GM06990 (cell line): ENCODE measurements around the gene ZFYVE28.

ENCODE experiments used
- DNase-seq: peaks from one replicate; pipeline ENCODE4 v3.0.0-alpha.2; 2011; ENCODE audit not compliant: insufficient read length; ENCODE audit errors: extremely low read depth
- H3K27me3 ChIP-seq: replicated peaks from 2 replicates; pipeline ENCODE4 v1.6.0; 2011; ENCODE audit warnings: low read length; ENCODE audit not compliant: control insufficient read depth, insufficient read depth
- H3K36me3 ChIP-seq: 2 replicates; pipeline ENCODE4 v1.5.1; 2011; ENCODE audit warnings: low read length; ENCODE audit not compliant: control insufficient read depth, insufficient read depth
- H3K4me3 ChIP-seq: replicated peaks from 2 replicates; pipeline ENCODE4 v1.5.1; 2011; ENCODE audit warnings: low read depth, mild to moderate bottlenecking, control low read depth, low read length
- CTCF ChIP-seq: IDR thresholded peaks from 2 replicates; pipeline ENCODE4 v1.5.1; 2011; ENCODE audit warnings: low read length, control low read depth, mild to moderate bottlenecking, inconsistent platforms; ENCODE audit not compliant: insufficient read depth, poor library complexity, severe bottlenecking

The ZFYVE28 gene

DNA sequence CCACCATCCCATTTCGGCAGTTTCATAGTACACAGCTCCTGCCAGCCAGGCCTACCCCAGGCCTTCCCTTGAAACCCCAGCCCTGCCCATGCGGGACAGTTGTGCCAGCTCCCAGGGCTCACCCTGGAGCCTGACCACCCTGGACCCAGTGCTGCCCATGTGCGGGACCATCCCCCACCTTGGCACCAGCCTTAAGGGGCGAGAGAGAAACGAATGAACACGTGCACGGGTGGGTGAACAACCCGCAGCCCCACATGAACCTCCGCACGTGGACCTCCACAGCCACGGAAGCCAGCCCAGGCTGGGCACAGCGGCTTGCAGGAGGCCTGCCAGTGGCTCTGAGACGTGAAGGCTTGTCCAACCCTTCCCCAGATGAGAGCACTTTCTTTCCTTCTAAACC is 80.5 kb downstream of the ZFYVE28 start:
- no peak overlapping the region for H3K4me3 ChIP-seq
- DNase-seq: no peak
- no peaks in the 10 kb centered on the region for H3K36me3 ChIP-seq
- no peak for TF ChIP-seq CTCF
- H3K27me3 ChIP-seq: no peaks in the 10 kb centered on the region

DNA sequence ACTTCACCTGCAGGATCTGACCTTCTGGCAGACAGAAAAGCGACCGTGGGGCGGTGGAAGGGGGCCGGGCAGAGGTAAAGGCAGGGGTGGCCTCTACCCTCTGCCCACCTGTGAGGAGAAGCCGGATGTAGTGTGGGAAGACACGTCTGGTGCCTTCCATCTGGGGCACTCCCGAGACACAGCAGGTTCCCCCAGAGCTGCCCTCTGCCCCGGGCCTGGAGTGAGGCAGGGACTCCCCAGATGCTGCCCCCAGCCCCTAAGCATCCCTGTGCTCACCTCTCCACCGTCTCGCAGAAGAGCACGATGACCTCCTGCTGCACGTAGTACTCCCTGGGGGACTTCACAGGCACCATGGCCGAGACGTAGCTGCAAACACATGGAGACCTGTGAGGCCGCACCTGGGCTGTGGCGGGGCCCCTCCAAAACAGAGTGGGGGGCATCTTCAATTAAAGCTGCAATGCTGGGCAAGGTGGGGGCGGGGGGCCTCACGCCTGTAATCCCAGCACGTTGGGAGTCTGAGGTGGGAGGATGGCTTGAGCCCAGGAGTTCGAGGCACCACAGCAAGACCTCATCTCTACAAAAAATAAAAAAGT is 81.2 kb downstream of the ZFYVE28 start:
- DNase-seq: no peak
- TF ChIP-seq CTCF: no peak

DNA sequence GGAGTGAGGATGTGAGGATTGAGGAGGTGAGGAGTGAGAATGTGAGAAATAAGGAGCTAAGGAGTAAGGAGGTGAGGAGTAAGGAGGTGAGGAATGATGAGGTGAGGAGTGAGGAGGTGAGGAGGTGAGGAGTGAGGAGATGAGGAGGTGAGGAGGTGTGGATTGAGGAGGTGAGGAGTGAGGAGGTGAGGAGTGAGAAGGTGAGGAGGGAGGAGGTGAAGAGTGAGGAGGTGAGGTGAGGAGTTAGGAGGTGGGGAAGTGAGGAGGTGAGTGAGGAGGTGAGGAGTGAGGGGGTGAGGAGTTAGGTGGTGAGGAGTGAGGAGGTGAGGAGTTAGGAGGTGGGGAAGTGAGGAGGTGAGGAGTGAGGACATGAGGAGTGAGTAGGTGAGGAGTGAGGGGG is 81.8 kb downstream of the ZFYVE28 start:
- H3K36me3 ChIP-seq: no peaks in the 10 kb centered on the region
- no peak for DNase-seq
- TF ChIP-seq CTCF: no peak
- no peak overlapping the region for H3K4me3 ChIP-seq
- H3K27me3 ChIP-seq: no peaks in the 10 kb centered on the region; the same call in 1 of the 2 replicates

More for the DNA sequence above, 81.2 kb downstream of the ZFYVE28 start:
- H3K36me3 ChIP-seq: no peaks in the 10 kb centered on the region
- no peaks in the 10 kb centered on the region; the same call in 1 of the 2 replicates for H3K27me3 ChIP-seq
- no peak overlapping the region for H3K4me3 ChIP-seq

- H3K27me3 ChIP-seq: no peaks in the 10 kb centered on the region; the same call in 1 of the 2 replicates
- H3K4me3 ChIP-seq: no peak overlapping the region
- no peak for DNase-seq
- H3K36me3 ChIP-seq: no peaks in the 10 kb centered on the region
- TF ChIP-seq CTCF: no peak
Measured at GRCh38 chr4:2335729-2336101, 82.7 kb downstream of the ZFYVE28 start.

DNA sequence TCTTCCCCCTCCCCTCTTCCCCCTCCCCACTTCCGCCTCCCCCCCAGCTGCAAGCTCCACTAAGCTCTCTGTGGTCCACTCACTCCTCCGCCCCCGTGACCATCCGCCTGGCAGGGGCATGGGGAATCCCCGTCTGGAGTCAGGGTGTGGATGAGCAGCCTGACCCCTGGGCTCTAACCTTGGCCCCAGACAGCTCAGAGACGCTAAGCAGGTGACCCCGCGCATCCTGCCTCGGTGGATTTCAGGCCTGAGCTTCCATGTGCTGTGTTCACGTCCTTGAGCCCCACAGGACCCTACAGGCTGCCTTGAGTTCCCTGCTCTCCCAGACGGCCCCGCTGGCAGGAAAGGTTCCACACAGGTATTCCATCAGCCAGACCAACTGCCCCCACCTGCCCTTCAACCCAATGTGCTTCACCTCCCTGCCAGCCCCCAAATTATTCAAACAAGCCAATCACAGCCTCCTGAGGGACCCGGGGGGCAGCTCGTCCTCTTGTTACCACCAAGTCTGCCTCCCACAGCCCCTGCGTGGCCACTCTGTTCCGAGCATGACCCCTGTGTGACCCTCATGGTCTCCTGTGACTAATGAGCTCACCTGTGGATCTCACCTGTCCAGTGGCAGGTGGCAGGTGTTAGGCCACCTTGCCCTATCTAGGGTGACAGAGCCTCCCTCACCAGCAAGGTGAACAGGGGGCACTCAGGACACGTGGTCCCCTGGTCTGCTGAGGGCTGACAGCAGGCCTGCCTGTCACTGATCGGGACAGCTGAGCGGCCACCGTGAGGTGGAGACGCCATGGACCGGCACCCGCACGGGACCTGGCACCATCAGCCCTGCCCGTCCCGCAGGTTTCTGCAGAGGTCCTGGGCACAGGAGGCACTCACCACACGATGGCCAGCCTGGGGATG is 83.4 kb downstream of the ZFYVE28 start:
- Histone ChIP-seq H3K4me3 (no peak overlapping the region), H3K27me3 (no peaks in the 10 kb centered on the region; the same call in 1 of the 2 replicates), H3K36me3 (no peaks in the 10 kb centered on the region)
- DNase-seq: no peak
- TF ChIP-seq CTCF: no peak
